D721Med (cell line): Measurements from ENCODE around the gene ABCG2.

Experiments
- DNase-seq: peaks from one replicate; pipeline ENCODE4 v3.0.0; 2011; ENCODE audit warnings: low spot score; ENCODE audit not compliant: insufficient read length
- FAIRE-seq: peaks from 2 replicates; lab custom pipeline; 2011; peaks lifted over from hg19 to GRCh38; lab: Jason Lieb, UNC
- TF ChIP-seq, protein P1 (sequence below): IDR thresholded peaks from 2 replicates; pipeline ENCODE4 v1.5.1; 2012; ENCODE audit warnings: mild to moderate bottlenecking, control low read depth; ENCODE audit not compliant: insufficient read depth; ENCODE audit errors: missing control alignments

Gene ABCG2

DNA sequence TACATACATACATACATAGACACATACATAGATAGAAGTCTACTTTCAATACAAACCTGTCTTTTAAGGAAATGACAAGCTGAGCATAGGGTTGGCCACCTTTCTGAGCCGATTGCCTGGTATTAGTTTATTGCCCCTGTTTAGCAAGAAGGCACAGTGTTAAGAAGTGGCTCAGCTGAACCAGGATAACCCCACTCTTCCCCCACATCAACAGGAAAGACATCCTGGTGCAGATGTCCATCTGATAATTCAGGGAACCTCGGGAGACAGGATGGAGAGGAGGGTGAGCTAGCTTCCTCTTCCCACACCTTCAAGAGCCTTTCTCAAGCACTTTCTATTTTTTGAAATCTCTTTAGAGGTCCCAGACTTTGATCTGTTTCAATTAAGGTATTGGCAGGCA is 98.7 kb downstream of the ABCG2 start:
- no peak for FAIRE-seq
- TF ChIP-seq, protein P1, sequence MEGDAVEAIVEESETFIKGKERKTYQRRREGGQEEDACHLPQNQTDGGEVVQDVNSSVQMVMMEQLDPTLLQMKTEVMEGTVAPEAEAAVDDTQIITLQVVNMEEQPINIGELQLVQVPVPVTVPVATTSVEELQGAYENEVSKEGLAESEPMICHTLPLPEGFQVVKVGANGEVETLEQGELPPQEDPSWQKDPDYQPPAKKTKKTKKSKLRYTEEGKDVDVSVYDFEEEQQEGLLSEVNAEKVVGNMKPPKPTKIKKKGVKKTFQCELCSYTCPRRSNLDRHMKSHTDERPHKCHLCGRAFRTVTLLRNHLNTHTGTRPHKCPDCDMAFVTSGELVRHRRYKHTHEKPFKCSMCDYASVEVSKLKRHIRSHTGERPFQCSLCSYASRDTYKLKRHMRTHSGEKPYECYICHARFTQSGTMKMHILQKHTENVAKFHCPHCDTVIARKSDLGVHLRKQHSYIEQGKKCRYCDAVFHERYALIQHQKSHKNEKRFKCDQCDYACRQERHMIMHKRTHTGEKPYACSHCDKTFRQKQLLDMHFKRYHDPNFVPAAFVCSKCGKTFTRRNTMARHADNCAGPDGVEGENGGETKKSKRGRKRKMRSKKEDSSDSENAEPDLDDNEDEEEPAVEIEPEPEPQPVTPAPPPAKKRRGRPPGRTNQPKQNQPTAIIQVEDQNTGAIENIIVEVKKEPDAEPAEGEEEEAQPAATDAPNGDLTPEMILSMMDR = no peak
- DNase-seq = no peak

DNA sequence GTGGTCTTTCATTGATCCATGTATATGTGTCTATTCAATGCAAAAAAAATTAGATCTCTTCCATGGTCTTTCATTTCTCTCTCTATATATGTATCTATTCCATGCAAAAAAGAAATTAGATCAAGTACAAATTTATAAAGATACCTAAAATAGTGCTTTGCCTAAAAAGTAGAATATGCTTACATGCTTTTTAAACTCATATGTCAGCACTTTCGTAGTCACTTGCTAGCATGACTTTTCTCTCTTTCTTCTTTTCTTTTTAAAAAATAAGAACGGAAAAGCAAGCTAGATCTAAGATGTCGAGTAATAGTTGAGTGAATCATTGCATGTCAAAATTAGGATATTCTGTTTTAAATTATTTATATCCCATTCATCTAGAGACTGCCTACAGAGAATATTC is 100.1 kb downstream of the ABCG2 start:
- DNase-seq (no peak), FAIRE-seq (no peak)
- TF ChIP-seq, protein P1 = no peak

DNA sequence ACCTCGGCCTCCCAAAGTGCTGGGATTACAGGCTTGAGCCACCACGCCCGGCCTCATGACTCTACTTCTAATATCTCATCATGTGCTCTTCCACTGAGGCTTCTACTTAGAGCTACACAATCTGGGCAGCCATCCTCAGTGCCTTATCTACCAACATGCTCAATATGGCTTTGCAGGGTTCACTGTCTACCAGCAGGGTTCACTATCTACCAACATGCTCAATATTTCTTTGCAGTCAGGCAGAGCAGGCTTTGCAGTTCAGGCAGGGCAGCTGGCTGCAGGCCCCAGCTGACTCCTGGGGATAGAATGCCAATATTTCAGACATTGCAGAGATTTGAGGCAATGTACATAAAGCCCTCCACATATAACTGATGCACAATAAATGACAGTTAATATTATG is 103.5 kb downstream of the ABCG2 start:
- no peak for FAIRE-seq
- TF ChIP-seq, protein P1 = peak; percentile 23
- no peak for DNase-seq

DNA sequence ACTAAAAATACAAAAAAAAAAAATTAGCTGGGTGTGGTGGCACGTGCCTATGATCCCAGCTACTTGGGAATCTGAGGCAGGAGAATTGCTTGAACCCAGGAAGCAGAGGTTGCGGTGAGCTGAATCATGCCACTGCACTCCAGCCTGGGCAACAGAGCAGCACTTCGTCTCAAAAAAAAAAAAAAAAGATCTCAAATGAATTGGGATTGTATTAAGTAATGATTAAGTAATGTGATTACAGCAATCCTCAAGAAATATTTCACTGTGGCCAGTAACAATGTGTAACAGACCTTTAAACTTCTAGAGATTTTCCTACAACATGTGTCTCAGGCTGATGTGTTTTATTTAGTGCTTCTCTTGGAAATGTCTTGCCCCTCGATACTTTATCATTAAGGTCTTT is 104.2 kb downstream of the ABCG2 start:
- TF ChIP-seq, protein P1 = no peak
- FAIRE-seq = no peak

DNA sequence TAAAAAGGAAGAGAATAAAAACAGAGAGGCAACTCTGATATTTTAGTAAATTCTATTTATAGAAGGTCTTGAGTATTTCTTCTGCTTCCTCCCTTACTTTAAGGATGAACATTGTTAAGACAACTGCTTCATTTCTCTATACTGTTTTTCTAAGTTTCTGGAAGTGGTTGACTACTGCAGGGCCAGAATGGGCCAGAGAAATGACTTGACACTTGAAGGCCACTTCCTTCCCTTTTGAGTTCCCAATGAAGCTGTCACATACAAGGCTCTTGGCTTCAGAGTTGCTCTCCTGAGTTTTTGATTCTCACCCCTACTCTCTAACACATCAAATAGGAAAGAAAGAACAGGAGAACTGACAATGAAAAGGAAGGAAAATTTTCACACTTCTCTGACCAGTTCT is 113.4 kb downstream of the ABCG2 start:
- FAIRE-seq = no peak
- DNase-seq = no peak
- TF ChIP-seq, protein P1 = no peak

More for the DNA sequence above, 104.2 kb downstream of the ABCG2 start:
- DNase-seq = no peak

DNA sequence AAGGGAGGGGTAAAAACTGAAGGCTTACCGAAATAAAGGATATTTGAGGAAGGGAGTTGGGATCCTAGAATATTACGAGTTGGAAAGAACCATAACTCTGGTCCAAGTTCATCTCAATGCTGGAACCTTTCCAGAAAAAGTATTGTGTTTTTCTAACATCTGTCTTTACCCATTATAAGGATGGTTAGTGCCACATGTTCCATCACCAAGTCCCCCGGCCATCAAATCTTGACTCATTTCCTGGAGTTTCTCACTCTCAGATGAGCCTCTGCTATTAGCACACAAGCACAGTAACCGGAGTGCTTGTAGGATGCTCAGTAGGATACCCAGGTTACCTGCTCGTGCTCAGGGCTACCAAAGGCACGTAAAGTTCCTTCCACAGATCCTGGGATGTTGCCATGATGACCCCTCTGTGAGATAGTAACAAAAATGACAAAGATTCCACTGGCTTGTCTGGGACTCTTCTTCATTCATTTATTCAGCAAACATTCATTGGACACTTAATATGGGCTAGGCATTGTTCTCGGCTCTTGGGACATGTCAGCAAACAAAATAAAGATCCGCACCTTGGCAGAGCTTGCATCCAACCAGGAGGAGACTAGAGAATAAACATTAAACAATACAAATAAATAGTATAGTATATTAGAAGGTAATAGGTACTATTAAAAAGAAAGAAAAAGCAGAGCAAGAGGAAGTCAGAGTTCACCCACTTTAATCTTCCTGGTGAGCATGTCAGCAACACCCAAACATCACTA is 114.7 kb downstream of the ABCG2 start:
- FAIRE-seq = no peak
- DNase-seq = no peak
- TF ChIP-seq, protein P1 = no peak

DNA sequence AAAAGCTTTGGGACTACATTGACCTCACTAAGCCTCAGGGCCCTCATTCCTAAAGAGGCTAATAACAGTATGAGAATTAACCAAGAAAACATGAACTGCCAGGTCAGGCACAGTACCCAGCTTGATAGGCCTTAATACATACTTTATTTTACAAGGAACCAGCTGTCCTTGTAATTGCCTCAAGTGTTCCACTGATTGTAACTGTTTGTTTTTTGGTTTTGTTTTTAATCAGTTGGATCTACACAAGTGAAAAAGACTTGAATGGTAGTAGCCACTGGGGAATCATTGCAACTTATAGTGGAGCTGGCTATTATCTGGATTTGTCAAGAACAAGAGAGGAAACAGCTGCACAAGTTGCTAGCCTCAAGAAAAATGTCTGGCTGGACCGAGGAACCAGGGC is 115.4 kb downstream of the ABCG2 start:
- DNase-seq (no peak), FAIRE-seq (no peak)
- TF ChIP-seq, protein P1 = no peak
